Gastrocnemius medialis (tissue), 4 donors: Measurements from ENCODE around the gene ATP5F1D. TPM values are rescaled to one million over a fixed set of nuclear protein-coding genes. Genes with fewer than 3 reads are reported as not detected.
A peak's percentile ranks its signal among the peaks of the same experiment; 100 is the strongest.

Experiments used
- ATAC-seq, 2 donors: fragments of 150-250 bp; one replicate each; pipeline ENCODE4 v1.9.1; 2016
- DNase-seq, 2 donors: peaks; one replicate each; pipeline ENCODE4 v3.0.0-alpha.2; 2019
- H3K27ac ChIP-seq, 4 donors: fragments of 200-600 bp; sonication (generic); 1 replicate in 1 of 4; 2 replicates in 3 of 4; pipeline ENCODE4 v1.5.1; 2016 to 2018; ENCODE audit warnings: mild to moderate bottlenecking in 2 of 4, moderate library complexity in 1 of 4
- H3K27me3 ChIP-seq, 3 donors: fragments of 200-600 bp; sonication (generic) in 2 of 3; 1 replicate in 1 of 3; 2 replicates in 2 of 3; pipeline versions ENCODE4 v1.5.1 to v1.6.0; 2016 to 2019; ENCODE audit warnings: mild to moderate bottlenecking in 1 of 3, moderate library complexity in 1 of 3
- H3K36me3 ChIP-seq, 2 donors: fragments of 200-600 bp; sonication (generic) in 1 of 2; one replicate each; pipeline ENCODE4 v1.5.1; 2017 to 2018
- H3K4me1 ChIP-seq, 2 donors: fragments of 200-600 bp; sonication (generic) in 1 of 2; one replicate each; pipeline ENCODE4 v1.5.1; 2016 to 2017; ENCODE audit warnings: mild to moderate bottlenecking in 2 of 2
- H3K4me3 ChIP-seq, 4 donors: fragments of 200-600 bp; sonication (generic) in 3 of 4; 1 replicate in 1 of 4; 2 replicates in 3 of 4; pipeline ENCODE4 v1.5.1; 2016 to 2019; ENCODE audit warnings: mild to moderate bottlenecking in 2 of 4
- H3K9me3 ChIP-seq, 3 donors: fragments of 200-600 bp; sonication (generic) in 2 of 3; 1 replicate in 1 of 3; 2 replicates in 2 of 3; pipeline ENCODE4 v1.5.1; 2016 to 2019
- POLR2A ChIP-seq, 2 donors: fragments of 450-650 bp; IDR thresholded peaks; one replicate each; pipeline ENCODE4 v1.6.1; 2017; ENCODE audit warnings: antibody characterized with exemption in 2 of 2, mild to moderate bottlenecking in 2 of 2, moderate library complexity in 2 of 2
- in situ Hi-C, 4 donors: fragments of 200-750 bp; cut with MboI; loops; one replicate each; pipeline versions ENCODE4 v1.15.0 to v1.8.0; 2017; ENCODE audit warnings: low sequenced_read_pairs in 4 of 4
- intact Hi-C: fragments of 100-400 bp; cut with DNase I; formaldehyde crosslinking; loops from one replicate; pipeline ENCODE4 v1.15.1; 2023; ENCODE audit warnings: low total_unique reads
- total RNA-seq, 4 donors: library from RNA; depleted of rRNA; stranded (reverse); fragments of >200 nt; gene quantifications; one replicate each; pipeline versions ENCODE4 v1.1.0 to v1.2.3, GENCODE V29; 2016
- TF ChIP-seq, protein P1 (sequence below), 5 experiments: fragments of 450-650 bp in 3 of 5; fragments of 200-600 bp in 2 of 5; sonication (generic) in 2 of 5; IDR thresholded peaks in 4 of 5; conservative IDR thresholded peaks in 1 of 5; 1 replicate in 4 of 5; 2 replicates in 1 of 5; pipeline ENCODE4 v1.5.1; 2016 to 2019; ENCODE audit warnings: antibody characterized with exemption in 5 of 5, mild to moderate bottlenecking in 3 of 5, moderate library complexity in 3 of 5

The ATP5F1D gene
- total RNA-seq, 4 donors from 2014 or later, result 189 to 442 (median 273) TPM

- Histone ChIP-seq H3K4me3 (no peak overlapping the region), H3K4me1 (peaks cover 22 to 23% of the 10 kb centered on the region in 2 donors), H3K27me3 (peaks cover 10 to 14% (median 10%) of the 10 kb centered on the region in 3 donors), H3K27ac (no peak overlapping the region), H3K36me3 (peaks cover 0 to 28% of the 10 kb centered on the region in 2 donors), H3K9me3 (no peaks in the 10 kb centered on the region)
- in situ Hi-C loops (no loop called here), intact Hi-C loops (loop anchor here (1.0 to 10.0 kb wide), 4 partner anchors 77 to 484 kb away; partner anchors contain the start of genes ADAMTSL5, GAMT and PTBP1)
- ATAC-seq (no peak), DNase-seq (no peak)
- no peak for TF ChIP-seq POLR2A (IDR thresholded peaks at IDR 0.05)
- TF ChIP-seq, protein P1, sequence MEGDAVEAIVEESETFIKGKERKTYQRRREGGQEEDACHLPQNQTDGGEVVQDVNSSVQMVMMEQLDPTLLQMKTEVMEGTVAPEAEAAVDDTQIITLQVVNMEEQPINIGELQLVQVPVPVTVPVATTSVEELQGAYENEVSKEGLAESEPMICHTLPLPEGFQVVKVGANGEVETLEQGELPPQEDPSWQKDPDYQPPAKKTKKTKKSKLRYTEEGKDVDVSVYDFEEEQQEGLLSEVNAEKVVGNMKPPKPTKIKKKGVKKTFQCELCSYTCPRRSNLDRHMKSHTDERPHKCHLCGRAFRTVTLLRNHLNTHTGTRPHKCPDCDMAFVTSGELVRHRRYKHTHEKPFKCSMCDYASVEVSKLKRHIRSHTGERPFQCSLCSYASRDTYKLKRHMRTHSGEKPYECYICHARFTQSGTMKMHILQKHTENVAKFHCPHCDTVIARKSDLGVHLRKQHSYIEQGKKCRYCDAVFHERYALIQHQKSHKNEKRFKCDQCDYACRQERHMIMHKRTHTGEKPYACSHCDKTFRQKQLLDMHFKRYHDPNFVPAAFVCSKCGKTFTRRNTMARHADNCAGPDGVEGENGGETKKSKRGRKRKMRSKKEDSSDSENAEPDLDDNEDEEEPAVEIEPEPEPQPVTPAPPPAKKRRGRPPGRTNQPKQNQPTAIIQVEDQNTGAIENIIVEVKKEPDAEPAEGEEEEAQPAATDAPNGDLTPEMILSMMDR (IDR thresholded peaks at IDR 0.05 in 4 of 5, conservative IDR thresholded peaks at IDR 0.05 in 1 of 5), result no peak
Observed at GRCh38 chr19:1278713-1279660, 37.4 kb downstream of the ATP5F1D start.

- H3K27me3 ChIP-seq, result peaks cover 17 to 19% (median 19%) of the 10 kb centered on the region in 3 donors
- peaks cover 14% of the 10 kb centered on the region in 2 donors for H3K4me1 ChIP-seq
- no peak overlapping the region for H3K4me3 ChIP-seq
- H3K27ac ChIP-seq, result peak overlapping the region in 1 of 4 donors; percentile 39
- H3K9me3 ChIP-seq, result no peaks in the 10 kb centered on the region
- no peak for TF ChIP-seq POLR2A (IDR thresholded peaks at IDR 0.05)
- TF ChIP-seq, protein P1 (IDR thresholded peaks at IDR 0.05 in 4 of 5, conservative IDR thresholded peaks at IDR 0.05 in 1 of 5), result peak; percentile 76 to 96 (median 92)
- DNase-seq (peak in 1 of 2 donors; percentile 78), ATAC-seq (peak; percentile 34 to 35)
- peaks cover 0 to 20% of the 10 kb centered on the region in 2 donors for H3K36me3 ChIP-seq
- intact Hi-C loops (loop anchor here (1.0 to 10.0 kb wide), 4 partner anchors 76 to 485 kb away; partner anchors contain the start of genes ADAMTSL5, GAMT and PTBP1), in situ Hi-C loops (no loop called here)
Observed at GRCh38 chr19:1279782-1280341, 38.3 kb downstream of the ATP5F1D start.

- Histone ChIP-seq H3K27ac (no peak overlapping the region), H3K36me3 (peaks cover 0 to 19% of the 10 kb centered on the region in 2 donors), H3K4me3 (no peak overlapping the region), H3K9me3 (no peaks in the 10 kb centered on the region), H3K27me3 (peaks cover 23 to 25% (median 25%) of the 10 kb centered on the region in 3 donors), H3K4me1 (peaks cover 10 to 12% of the 10 kb centered on the region in 2 donors)
- intact Hi-C loops, result no loop called here
- TF ChIP-seq, protein P1 (IDR thresholded peaks at IDR 0.05 in 4 of 5, conservative IDR thresholded peaks at IDR 0.05 in 1 of 5), result no peak
- no peak for TF ChIP-seq POLR2A (IDR thresholded peaks at IDR 0.05)
- no peak for DNase-seq
- in situ Hi-C loops, result no loop called here
- no peak for ATAC-seq
Observed at GRCh38 chr19:1280636-1281568, 39.4 kb downstream of the ATP5F1D start.

DNA sequence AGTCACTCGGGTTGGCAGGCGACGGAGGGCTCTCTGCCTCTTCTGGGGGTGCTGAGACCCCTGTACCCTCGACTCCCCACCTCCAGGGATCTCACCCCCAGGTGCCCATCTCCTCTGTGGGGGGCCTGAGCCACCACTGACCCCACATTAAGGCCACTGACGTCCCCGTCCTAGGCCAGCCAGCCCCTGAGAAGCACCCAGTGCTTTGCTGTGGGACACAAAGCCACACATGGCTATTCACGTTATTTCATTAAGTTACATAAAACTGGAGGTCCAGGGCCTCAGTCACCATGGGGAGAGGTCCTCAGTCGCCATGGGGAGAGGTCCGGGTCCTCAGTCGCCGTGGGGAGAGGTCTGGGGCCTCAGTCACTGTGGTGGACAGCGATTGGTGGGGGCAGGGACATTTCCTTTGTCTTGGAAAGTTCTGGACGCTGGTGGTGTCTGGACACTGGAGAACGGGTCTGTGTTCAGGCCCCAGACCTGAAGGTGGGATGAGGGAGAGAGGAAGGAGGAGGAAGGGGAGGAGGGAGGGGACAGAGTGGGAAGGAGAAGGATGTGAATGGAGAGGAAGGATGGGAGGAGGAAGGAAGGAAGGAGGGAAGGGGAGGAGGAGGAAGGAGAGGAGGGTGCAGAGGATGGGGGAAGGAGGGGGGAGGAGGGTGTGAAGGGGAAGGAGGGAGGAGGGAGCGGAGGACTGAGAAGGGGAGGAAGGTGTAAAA lies 40.2 kb downstream of the ATP5F1D start:
- in situ Hi-C loops, result no loop called here
- intact Hi-C loops, result no loop called here
- no peaks in the 10 kb centered on the region for H3K9me3 ChIP-seq
- no peak overlapping the region for H3K27ac ChIP-seq
- TF ChIP-seq POLR2A (IDR thresholded peaks at IDR 0.05), result no peak
- TF ChIP-seq, protein P1 (IDR thresholded peaks at IDR 0.05 in 4 of 5, conservative IDR thresholded peaks at IDR 0.05 in 1 of 5), result no peak
- H3K27me3 ChIP-seq, result peaks cover 28 to 30% (median 29%) of the 10 kb centered on the region in 3 donors
- ATAC-seq, result no peak
- H3K4me1 ChIP-seq, result peaks cover 2 to 5% of the 10 kb centered on the region in 2 donors
- H3K4me3 ChIP-seq, result no peak overlapping the region
- peaks cover 0 to 19% of the 10 kb centered on the region in 2 donors for H3K36me3 ChIP-seq
- no peak for DNase-seq
